ENCODE results near the gene SLC44A2. TPM values are rescaled to one million over a fixed set of nuclear protein-coding genes. Genes with fewer than 3 reads are reported as not detected.

SLC44A2 gene
- total and polyA plus RNA-seq, 9 donors, result 18.1 to 137 (median 52.3) TPM

DNA sequence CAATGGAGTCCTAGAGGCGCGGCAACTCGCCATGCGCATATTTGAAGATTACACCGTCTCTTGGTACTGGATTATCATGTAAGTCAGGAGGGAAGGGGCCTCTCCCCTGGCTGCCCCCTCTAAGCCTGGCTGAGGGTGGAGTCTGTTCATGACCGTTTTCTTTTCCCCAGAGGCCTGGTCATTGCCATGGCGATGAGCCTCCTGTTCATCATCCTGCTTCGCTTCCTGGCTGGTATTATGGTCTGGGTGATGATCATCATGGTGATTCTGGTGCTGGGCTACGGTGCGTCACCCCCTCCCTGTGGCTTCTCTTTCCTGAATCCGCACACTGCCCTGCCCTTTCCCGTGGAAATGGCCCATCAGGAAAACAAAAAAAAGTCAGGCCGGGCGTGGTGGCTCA, 6.5 kb downstream of the SLC44A2 start:
- Histone ChIP-seq H3K4me1 (ENCODE audit: insufficient read depth) (no peaks in the 10 kb centered on the region), H3K36me3 (no peaks in the 10 kb centered on the region), H3K27ac (no peak overlapping the region), H3K4me3 (no peak overlapping the region), H3K27me3 (no peaks in the 10 kb centered on the region), H3K9me3 (no peaks in the 10 kb centered on the region)
- 82 to 85% (median 85%) methylated on average over 14 of the region's 14 CpGs for whole genome bisulfite sequencing, 3 donors
- TF ChIP-seq EP300 (IDR thresholded peaks at IDR 0.05) (no peak), POLR2A (IDR thresholded peaks at IDR 0.05) (no peak)
- TF ChIP-seq, protein P1, sequence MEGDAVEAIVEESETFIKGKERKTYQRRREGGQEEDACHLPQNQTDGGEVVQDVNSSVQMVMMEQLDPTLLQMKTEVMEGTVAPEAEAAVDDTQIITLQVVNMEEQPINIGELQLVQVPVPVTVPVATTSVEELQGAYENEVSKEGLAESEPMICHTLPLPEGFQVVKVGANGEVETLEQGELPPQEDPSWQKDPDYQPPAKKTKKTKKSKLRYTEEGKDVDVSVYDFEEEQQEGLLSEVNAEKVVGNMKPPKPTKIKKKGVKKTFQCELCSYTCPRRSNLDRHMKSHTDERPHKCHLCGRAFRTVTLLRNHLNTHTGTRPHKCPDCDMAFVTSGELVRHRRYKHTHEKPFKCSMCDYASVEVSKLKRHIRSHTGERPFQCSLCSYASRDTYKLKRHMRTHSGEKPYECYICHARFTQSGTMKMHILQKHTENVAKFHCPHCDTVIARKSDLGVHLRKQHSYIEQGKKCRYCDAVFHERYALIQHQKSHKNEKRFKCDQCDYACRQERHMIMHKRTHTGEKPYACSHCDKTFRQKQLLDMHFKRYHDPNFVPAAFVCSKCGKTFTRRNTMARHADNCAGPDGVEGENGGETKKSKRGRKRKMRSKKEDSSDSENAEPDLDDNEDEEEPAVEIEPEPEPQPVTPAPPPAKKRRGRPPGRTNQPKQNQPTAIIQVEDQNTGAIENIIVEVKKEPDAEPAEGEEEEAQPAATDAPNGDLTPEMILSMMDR (IDR thresholded peaks at IDR 0.05), result no peak
- DNase-seq, result no peak
- intact Hi-C loops (cut with DNase I), result no loop called here

DNA sequence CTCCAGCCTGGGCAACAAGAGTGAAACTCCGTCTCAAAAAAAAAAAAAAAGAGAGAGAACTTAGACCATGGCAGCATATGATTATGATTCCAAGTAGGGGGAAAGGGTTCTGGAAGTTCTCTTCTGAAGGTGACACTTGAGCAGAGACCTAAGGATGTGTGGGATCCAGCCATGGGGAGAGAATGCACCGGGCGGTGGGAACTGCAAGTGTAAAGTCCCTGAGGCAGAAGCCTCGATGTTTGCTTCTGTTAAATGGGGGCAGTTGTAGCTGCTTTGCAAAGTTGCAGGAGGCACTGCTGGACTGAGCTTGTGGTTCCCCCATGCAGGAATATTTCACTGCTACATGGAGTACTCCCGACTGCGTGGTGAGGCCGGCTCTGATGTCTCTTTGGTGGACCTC, 9.1 kb downstream of the SLC44A2 start:
- DNase-seq, result no peak
- WGBS, 3 donors, result 88 to 91% (median 89%) methylated on average over 7 of the region's 7 CpGs
- H3K9me3 ChIP-seq, result no peaks in the 10 kb centered on the region
- TF ChIP-seq EP300 (IDR thresholded peaks at IDR 0.05) (no peak), POLR2A (IDR thresholded peaks at IDR 0.05) (no peak)
- TF ChIP-seq, protein P1 (IDR thresholded peaks at IDR 0.05), result no peak
- no peaks in the 10 kb centered on the region for H3K27me3 ChIP-seq
- H3K36me3 ChIP-seq, result no peaks in the 10 kb centered on the region
- intact Hi-C loops (cut with DNase I), result no loop called here
- H3K27ac ChIP-seq, result no peak overlapping the region
- H3K4me3 ChIP-seq, result no peak overlapping the region
- H3K4me1 ChIP-seq (ENCODE audit: insufficient read depth), result no peaks in the 10 kb centered on the region

DNA sequence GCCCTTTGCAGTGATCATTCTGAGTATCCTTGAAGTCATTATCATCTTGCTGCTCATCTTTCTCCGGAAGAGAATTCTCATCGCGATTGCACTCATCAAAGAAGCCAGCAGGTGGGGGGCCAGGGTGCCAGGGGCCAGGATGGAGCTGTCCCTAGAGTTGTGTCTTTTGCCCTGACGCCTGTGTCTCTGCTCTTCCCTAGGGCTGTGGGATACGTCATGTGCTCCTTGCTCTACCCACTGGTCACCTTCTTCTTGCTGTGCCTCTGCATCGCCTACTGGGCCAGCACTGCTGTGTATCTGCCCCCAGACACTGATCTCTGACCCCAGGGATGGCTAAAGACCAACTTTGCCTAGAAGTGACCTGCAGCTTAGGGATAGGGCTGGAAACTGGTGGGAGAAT, 9.6 kb downstream of the SLC44A2 start:
- no peaks in the 10 kb centered on the region for H3K4me1 ChIP-seq (ENCODE audit: insufficient read depth)
- TF ChIP-seq POLR2A (IDR thresholded peaks at IDR 0.05), result no peak
- TF ChIP-seq, protein P1 (IDR thresholded peaks at IDR 0.05), result no peak
- TF ChIP-seq EP300 (IDR thresholded peaks at IDR 0.05), result no peak
- no peak overlapping the region for H3K4me3 ChIP-seq
- WGBS, 3 donors, result 71 to 83% (median 80%) methylated on average over 6 of the region's 6 CpGs
- H3K27me3 ChIP-seq, result no peaks in the 10 kb centered on the region
- H3K36me3 ChIP-seq, result no peaks in the 10 kb centered on the region
- intact Hi-C loops (cut with DNase I), result no loop called here
- no peak overlapping the region for H3K27ac ChIP-seq
- H3K9me3 ChIP-seq, result no peaks in the 10 kb centered on the region
- DNase-seq, result no peak

DNA sequence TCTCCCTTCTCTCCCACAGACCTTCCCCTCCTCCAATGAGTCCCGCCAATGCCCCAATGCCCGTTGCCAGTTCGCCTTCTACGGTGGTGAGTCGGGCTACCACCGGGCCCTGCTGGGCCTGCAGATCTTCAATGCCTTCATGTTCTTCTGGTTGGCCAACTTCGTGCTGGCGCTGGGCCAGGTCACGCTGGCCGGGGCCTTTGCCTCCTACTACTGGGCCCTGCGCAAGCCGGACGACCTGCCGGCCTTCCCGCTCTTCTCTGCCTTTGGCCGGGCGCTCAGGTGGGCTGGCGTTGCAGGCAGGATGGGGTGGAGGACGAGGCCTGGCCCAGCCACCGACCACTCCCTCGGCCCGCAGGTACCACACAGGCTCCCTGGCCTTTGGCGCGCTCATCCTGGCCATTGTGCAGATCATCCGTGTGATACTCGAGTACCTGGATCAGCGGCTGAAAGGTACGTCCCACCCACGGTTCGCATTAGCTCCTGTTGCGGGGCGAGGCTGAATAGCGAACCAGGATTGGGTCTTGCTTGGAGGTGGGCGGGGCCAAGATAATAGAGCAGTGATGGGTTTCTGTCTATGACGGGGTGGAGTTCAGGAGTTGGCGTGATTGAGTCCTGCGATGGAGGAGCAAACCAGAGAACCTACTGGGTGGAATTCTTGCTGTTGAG, 11.1 kb downstream of the SLC44A2 start:
- Histone ChIP-seq H3K4me3 (no peak overlapping the region), H3K9me3 (no peaks in the 10 kb centered on the region), H3K36me3 (no peaks in the 10 kb centered on the region), H3K4me1 (ENCODE audit: insufficient read depth) (no peaks in the 10 kb centered on the region), H3K27me3 (no peaks in the 10 kb centered on the region), H3K27ac (no peak overlapping the region)
- no peak for DNase-seq
- 85 to 88% (median 87%) methylated on average over 37 of the region's 37 CpGs for WGBS, 3 donors
- intact Hi-C loops (cut with DNase I), result no loop called here
- no peak for TF ChIP-seq EP300 (IDR thresholded peaks at IDR 0.05)
- TF ChIP-seq, protein P1 (IDR thresholded peaks at IDR 0.05), result no peak
- TF ChIP-seq POLR2A (IDR thresholded peaks at IDR 0.05), result no peak

Measured in ovary (tissue), 9 donors.